Motor neuron (in vitro differentiated cells): ENCODE results near the gene GFI1. TPM values are rescaled to one million over a fixed set of nuclear protein-coding genes. Genes with fewer than 3 reads are reported as not detected.

ENCODE experiments used
- ATAC-seq, 8 experiments: fragments of 200-7000 bp; cut with Tn5 transposase; replicated peaks in 6 of 8; 2 replicates each; pipeline ENCODE4 v1.8.0; 2021; ENCODE audit warnings: mild to moderate bottlenecking in 8 of 8, moderate library complexity in 8 of 8
- H3K27ac ChIP-seq, 2 donors: fragments of 250-450 bp; sonication (Bioruptor Pico); 2 replicates each; pipeline ENCODE4 v1.9.0; 2021; ENCODE audit warnings: antibody characterized with exemption in 2 of 2, mild to moderate bottlenecking in 2 of 2, moderate library complexity in 1 of 2
- H3K4me1 ChIP-seq, 2 donors: fragments of 250-450 bp; sonication (Bioruptor Pico); replicated peaks in 1 of 2; 2 replicates each; pipeline ENCODE4 v1.6.1; 2021; ENCODE audit warnings: antibody characterized with exemption in 2 of 2, mild to moderate bottlenecking in 2 of 2, moderate library complexity in 1 of 2
- H3K4me3 ChIP-seq, 5 donors: fragments of 250-450 bp; sonication (Bioruptor Pico); 2 replicates each; pipeline ENCODE4 v1.9.0; 2021; ENCODE audit warnings: antibody characterized with exemption in 5 of 5, mild to moderate bottlenecking in 5 of 5, moderate library complexity in 4 of 5
- WGBS, 10 experiments: fragments of 450-650 bp; shearing (Covaris generic); methylation state at CpG; one replicate each; pipeline ENCODE4 v1.0.0; 2022; 5-methylcytosine and 5-hydroxymethylcytosine counted together
- in situ Hi-C, 9 experiments: fragments of 400-800 bp; cut with MboI; loops; one replicate each; pipeline ENCODE4 v1.15.0; 2021; ENCODE audit warnings: low sequenced_read_pairs in 9 of 9, low pct_unique_long_range_greater_than_20kb in 2 of 9; ENCODE audit not compliant: unreplicated experiment in 9 of 9
- total RNA-seq, 8 experiments: library from RNA; unstranded; fragments of 300-600 nt; gene quantifications; 2 replicates each; pipeline versions ENCODE4 v1.2.3 to v1.2.4, GENCODE V29; 2022

Gene GFI1
- total RNA-seq, 8 experiments from 2014 or later, result 0.05 to 0.38 (median 0.18) TPM

DNA sequence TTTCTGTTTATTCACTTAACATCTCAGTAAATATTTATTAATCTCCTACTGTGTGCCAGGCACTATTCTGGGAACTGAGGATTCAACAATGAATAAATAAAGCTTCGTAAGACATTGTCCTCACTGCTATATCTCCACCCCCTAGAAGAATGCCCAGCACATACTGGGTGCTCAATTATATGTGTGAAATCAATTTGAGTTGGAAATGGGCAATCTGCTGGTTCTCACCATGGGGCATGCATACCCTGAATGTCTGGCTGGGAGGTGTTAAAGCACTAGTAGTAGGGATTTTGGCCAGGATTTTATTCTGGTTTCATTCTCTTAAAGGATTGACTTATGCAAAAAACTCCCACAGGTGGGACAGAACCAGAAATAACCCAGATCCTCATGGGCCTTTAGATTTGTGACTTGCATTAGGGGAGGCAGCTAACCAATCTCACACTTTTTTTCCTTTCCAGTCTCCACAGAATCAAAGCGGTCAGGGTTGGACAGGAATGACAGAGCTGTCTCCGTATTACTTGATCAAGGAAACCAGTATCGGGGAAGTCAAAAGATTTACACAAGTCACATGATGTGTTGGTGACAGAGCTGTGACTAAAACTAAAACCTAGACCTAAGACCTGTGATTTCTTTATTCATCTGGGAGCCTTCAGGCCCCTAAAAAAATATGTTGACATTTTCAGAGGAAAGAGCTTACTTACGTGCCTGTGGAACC is 12.8 kb downstream of the GFI1 start:
- ATAC-seq, result no peak
- in situ Hi-C loops, result no loop called here
- 13 to 100% (median 81%) methylated on average over 1 to 5 of the region's 5 CpGs for WGBS, 10 experiments
- Histone ChIP-seq H3K4me3 (no peak overlapping the region), H3K27ac (no peak overlapping the region), H3K4me1 (no peaks in the 10 kb centered on the region)

DNA sequence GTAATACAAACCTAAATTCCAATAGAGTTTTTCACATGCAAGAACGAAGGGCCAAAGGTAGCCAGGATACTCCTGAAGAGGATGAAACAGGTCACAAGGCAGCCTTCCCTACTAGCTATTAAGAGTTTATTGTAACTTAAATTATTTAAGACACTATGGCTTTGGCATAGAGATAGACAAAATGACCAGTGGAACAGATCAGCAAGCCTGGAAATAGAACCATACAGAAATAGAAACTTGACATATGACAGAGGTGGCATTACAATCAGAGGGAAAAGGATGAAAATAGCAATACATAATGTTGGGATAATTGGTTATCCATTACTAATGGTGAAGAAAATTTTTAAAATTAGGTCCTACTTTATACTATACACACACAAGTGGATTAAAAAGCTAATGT is 16.5 kb downstream of the GFI1 start:
- in situ Hi-C loops, result no loop called here
- Histone ChIP-seq H3K27ac (no peak overlapping the region), H3K4me1 (no peaks in the 10 kb centered on the region), H3K4me3 (no peak overlapping the region)
- ATAC-seq, result no peak
- 8 to 100% (median 83%) methylated on average over 1 of the region's 1 CpG for WGBS, 10 experiments

DNA sequence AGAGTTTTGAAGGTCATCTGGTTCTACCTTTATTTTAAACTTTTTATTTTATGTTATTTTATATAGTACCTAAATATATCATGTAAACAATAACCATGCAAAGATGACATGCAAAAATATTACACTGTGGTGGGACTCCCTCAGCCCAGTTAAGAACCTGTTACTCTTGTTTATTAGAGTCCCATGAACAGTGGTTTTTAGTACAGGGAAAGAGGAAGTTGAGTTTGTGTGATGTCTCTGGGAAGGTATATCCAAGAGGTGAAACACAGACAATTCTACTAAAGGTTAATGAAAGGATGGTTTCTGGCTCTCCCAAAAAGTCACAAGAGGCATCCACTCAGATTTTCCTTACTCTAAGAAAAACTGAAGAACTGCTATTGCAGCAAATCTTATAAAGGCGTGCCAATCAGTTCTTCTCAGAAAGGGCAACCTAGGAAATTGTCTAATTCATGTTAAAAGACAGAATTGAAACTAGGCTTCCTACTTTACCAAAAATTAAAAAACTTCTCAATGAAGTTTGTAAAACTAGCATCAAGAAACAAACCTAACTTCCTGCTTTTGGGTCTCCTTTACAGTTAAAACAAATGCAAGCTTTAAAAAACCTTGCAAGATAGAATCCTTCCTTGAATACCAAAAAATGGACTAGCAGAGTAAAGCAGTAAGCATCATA is 19.9 kb downstream of the GFI1 start:
- no peak for ATAC-seq
- Histone ChIP-seq H3K4me3 (no peak overlapping the region), H3K4me1 (no peaks in the 10 kb centered on the region), H3K27ac (no peak overlapping the region)
- 50 to 100% (median 88%) methylated on average over 1 of the region's 1 CpG; no CpG with 5 or more reads in 3 of the 10 experiments for WGBS, 10 experiments
- in situ Hi-C loops, result no loop called here

DNA sequence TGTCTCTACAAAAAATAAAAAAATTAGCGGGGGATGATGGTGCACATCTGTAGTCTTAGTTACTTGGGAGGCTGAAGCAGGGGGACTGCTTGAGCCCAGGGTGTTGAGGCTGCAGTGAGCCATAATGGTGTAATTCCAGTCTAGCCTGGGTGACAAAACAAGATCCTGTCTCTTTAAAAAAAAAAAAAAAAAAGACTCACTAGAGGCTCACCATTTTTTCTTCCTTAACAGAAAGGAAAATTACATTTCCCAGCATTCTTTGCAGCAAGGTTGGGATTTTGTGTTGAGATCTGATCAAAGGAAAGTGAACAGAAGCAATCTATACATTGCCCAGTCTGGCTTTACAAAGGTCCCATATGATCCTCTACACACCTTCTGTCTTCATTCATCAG is 21.5 kb downstream of the GFI1 start:
- 80 to 100% (median 100%) methylated on average over 1 of the region's 1 CpG; no CpG with 5 or more reads in 4 of the 10 experiments for WGBS, 10 experiments
- Histone ChIP-seq H3K4me3 (no peak overlapping the region), H3K4me1 (no peaks in the 10 kb centered on the region), H3K27ac (no peak overlapping the region)
- no peak for ATAC-seq
- in situ Hi-C loops, result no loop called here

DNA sequence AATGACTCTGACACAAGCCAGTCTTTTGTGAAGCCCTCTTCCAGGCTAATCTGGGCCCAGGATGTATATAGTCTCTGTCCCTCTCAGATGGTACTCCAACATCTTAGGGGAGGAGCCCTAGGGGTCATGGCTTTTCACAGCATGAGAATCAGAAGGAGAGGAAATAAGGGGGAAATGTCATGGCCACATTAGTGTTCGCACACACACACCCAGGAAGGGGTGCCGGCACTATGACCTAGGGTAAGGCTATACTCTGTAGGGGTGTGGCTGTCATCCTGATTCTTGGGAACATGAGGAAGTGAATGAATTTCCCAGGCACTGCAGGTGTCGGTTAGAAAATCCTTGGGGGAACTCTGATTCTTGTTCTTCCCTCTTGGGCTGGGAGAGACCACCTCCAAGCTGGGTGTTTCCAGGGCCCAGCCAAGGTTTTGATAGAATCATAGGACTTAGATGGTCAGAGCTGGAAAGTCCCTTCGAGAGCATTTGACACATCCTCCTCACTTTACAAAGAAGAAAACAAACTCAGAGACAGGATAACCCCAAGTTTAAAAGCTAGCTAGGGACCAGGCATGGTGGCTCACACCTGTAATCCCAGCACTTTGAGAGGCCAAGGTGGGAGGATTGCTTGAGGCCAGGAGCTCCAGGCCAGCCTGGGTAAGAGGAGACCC is 22.0 kb downstream of the GFI1 start:
- Histone ChIP-seq H3K27ac (no peak overlapping the region), H3K4me3 (no peak overlapping the region), H3K4me1 (no peaks in the 10 kb centered on the region)
- 90 to 100% (median 100%) methylated on average over 1 to 3 of the region's 4 CpGs; no CpG with 5 or more reads in 4 of the 10 experiments for WGBS, 10 experiments
- in situ Hi-C loops, result no loop called here
- ATAC-seq, result no peak

DNA sequence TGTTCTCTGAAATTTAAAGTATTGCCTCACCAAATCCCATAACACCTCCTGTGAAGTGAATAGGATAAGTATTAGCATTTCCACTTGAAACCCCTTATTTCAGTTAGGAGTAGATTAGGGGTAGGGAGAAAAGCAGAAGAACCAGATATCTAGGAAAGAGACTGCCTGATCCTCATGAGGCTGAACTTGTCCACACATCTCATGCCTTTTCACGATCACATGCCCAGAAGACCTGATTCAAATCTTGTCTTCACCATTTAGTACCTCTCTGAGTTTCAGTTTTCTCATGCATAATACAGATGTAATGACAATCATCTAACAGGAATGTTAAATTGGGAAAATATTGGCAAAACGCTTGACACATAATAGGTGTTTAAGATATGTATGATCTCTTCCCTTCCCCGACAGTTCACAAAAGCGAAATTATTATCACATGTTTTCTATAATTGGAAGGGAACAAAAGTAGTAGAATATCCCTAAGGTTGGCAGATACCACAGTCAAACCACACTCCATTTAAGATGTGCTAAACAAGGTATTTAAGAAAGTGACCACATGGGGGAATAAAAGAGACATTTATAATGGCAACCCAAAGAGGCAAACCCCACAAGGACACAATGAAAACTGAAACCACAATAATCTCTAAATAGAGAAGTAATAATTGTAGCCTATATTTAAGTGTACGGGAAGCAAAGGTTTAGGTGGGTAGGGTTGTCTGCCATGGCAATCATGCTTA is 25.2 kb downstream of the GFI1 start:
- no peak overlapping the region for H3K27ac ChIP-seq
- H3K4me3 ChIP-seq, result no peak overlapping the region
- 48 to 98% (median 83%) methylated on average over 1 to 5 of the region's 5 CpGs for WGBS, 10 experiments
- H3K4me1 ChIP-seq, result no peaks in the 10 kb centered on the region
- in situ Hi-C loops, result no loop called here
- ATAC-seq, result no peak

DNA sequence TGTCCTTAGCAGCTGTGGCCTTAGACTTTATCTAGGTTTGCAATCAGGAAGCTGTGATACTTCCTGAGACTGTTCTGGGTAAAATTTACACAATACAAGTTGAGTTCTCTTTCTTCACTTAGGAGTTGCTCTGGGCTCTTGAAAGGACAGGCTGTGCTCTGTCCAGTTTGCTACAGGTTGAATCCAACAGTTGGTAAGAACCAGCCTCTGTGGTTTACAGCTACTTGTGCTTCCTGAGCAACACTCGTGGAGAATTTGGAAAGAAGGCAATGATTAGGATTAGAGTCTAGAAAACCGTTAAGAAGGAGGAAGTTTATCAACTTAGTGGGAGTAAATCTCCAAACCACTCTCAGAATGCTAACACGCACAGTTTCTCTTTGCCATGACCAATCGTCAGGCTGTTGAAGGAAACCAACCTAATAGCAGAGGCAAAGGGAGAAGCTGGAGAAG is 26.8 kb downstream of the GFI1 start:
- H3K27ac ChIP-seq, result no peak overlapping the region
- no peaks in the 10 kb centered on the region for H3K4me1 ChIP-seq
- H3K4me3 ChIP-seq, result no peak overlapping the region
- in situ Hi-C loops, result no loop called here
- 33 to 100% (median 79%) methylated on average over 2 to 4 of the region's 4 CpGs; no CpG with 5 or more reads in 1 of the 10 experiments for WGBS, 10 experiments
- no peak for ATAC-seq

DNA sequence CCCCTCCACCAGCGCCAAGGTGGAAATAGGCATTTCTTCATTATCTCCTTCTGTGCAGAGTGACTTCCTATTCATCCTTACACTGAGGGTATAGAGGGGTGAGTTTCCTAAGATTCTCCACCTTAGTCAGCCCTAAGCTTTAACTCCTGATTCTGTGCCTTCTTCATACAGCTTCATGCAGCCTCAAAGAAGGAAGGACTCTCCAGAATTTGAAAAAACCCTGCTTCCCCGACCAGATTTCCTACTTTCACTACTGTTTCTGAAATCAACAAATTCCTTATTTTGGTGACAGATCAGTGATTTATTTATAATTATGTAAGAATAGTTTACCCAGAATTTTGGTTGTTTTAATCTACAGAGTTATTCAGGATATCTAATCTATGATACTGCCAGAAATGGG is 28.6 kb downstream of the GFI1 start:
- ATAC-seq, result no peak
- in situ Hi-C loops, result no loop called here
- H3K4me3 ChIP-seq, result no peak overlapping the region

DNA sequence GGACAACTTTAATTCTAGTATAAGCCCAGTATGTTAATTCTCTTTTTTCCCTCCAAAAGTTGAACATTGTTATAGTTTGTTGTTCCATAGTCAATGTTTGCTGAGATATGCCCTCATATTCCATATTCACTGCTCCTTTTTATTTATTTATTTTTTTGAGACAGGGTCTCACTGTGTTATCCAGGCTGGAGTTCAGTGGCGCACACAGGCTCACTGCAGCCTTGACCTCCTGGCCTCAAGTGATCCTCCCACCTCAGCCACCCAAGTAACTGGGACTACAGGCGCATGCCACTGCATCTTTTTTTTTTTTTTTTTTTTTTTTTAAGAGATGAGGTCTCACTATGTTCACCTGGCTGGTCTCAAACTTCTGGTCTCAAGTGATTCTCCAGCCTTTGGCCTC is 38.7 kb downstream of the GFI1 start:
- Histone ChIP-seq H3K4me3 (no peak overlapping the region), H3K27ac (no peak overlapping the region), H3K4me1 (no peaks in the 10 kb centered on the region)
- WGBS, 10 experiments, result 0 to 100% (median 97%) methylated on average over 1 to 2 of the region's 2 CpGs; no CpG with 5 or more reads in 2 of the 10 experiments
- in situ Hi-C loops, result no loop called here
- no peak for ATAC-seq

More for the DNA sequence above, 28.6 kb downstream of the GFI1 start:
- 61 to 87% (median 80%) methylated on average over 1 to 2 of the region's 2 CpGs; no CpG with 5 or more reads in 1 of the 10 experiments for WGBS, 10 experiments
- H3K4me1 ChIP-seq, result no peaks in the 10 kb centered on the region
- H3K27ac ChIP-seq, result no peak overlapping the region

DNA sequence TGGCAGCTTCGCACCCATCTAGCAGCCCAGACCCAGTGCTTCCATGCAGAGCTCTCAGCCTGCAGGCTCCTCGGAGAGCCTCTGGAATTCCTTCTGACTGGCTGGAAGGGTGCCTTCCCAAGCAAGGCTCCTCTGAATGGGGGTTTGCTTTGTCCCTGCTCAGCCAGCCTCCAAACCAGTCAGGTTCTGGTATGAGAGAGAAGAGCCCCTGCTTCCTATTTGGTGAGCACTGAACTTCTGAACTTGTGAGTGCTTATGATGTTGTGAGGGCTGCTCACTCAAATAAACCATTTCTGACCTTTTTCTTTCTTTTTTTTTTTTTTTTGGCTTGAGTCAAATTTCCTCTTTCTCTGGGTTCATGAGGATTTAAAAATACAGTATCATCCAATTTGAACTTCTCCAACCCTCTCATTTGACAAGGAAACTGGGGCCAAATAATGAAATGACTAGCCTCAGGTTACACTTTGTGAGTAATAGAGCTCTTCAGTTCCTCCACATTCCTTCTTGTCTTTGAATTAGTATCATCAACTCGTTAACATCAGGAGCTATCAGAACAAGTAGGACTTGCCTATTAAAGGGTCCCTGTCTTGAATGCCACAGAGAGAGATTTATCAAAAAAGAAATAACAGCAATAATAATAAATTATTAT is 39.6 kb downstream of the GFI1 start:
- in situ Hi-C loops, result no loop called here
- ATAC-seq, result peak in 1 of 8 experiments; percentile 25
- 0 to 80% (median 63%) methylated on average over 1 to 3 of the region's 3 CpGs; no CpG with 5 or more reads in 1 of the 10 experiments for WGBS, 10 experiments

DNA sequence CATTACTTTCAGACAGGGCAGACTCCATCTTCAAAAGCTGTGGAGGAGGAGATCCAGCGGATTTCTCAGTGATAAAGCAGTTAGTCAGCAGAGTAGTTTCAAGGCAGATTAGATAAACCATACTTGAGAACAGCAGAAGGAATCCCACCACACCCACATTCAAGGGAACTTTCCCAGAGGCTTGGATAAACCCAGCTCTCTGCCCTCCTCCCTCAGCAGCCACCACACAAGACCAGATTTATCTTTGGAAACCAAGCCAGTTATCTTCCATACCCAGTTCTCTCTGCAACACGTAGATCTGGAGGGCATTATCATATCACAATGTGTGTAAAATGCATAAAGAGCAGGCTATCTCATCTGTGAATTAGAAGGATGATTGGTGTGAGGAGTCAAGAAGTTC is 40.2 kb downstream of the GFI1 start:
- Histone ChIP-seq H3K27ac (no peak overlapping the region), H3K4me1 (peaks cover 4 to 6% of the 10 kb centered on the region in 2 donors), H3K4me3 (no peak overlapping the region)
- in situ Hi-C loops, result no loop called here
- WGBS, 10 experiments, result 0 to 100% (median 64%) methylated on average over 1 to 2 of the region's 2 CpGs; no CpG with 5 or more reads in 1 of the 10 experiments
- peak in 2 of 8 experiments; percentile 54 to 88 for ATAC-seq

More for the DNA sequence above, 39.6 kb downstream of the GFI1 start:
- Histone ChIP-seq H3K27ac (no peak overlapping the region), H3K4me3 (no peak overlapping the region), H3K4me1 (peaks cover 0 to 4% of the 10 kb centered on the region in 2 donors)

DNA sequence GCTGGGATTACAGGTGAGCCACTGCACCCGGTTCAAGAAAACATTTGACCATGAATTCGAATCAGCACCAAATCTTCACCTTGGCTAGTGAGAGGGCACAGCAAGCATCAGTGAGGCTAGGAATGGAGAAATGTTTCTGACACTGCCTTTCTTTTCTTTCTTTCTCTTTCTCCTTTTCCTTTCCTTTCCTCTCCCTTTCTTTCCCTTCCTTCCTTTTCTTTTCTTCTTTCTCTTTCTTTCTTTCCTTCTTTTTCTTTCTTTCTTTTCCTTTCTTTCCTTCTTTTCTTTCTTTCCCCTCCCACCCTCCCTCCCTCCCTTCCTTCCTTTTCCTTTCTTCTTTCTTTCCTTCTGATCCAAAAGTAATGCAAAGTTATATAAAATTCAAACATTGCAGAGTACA is 40.9 kb downstream of the GFI1 start:
- Histone ChIP-seq H3K4me3 (no peak overlapping the region), H3K27ac (no peak overlapping the region), H3K4me1 (peaks cover 4 to 7% of the 10 kb centered on the region in 2 donors)
- in situ Hi-C loops, result no loop called here
- WGBS, 10 experiments, result 30 to 100% (median 80%) methylated on average over 1 to 2 of the region's 2 CpGs; no CpG with 5 or more reads in 1 of the 10 experiments
- no peak for ATAC-seq
